SK-N-SH treated with all-trans-retinoic acid at 6 μM for 48 hours (cell line): ENCODE results near the gene CHST14.

ENCODE experiments used
- ATAC-seq: fragments of 200-7000 bp; cut with Tn5 transposase; 3 replicates; pipeline ENCODE4 v1.9.1; 2020; ENCODE audit warnings: mild to moderate bottlenecking, moderate library complexity
- ARNTL ChIP-seq: fragments of 450-650 bp; formaldehyde crosslinking; IDR thresholded peaks from 2 replicates; pipeline ENCODE4 v1.5.0; 2020; ENCODE audit warnings: low read depth, mild to moderate bottlenecking, moderate library complexity, borderline replicate concordance
- BACH2 ChIP-seq: fragments of 250-450 bp; sonication (Bioruptor Pico); IDR thresholded peaks from 2 replicates; pipeline ENCODE4 v1.9.0; 2021; ENCODE audit warnings: mild to moderate bottlenecking, borderline replicate concordance
- CSDC2 ChIP-seq: fragments of 250-450 bp; sonication (Bioruptor Pico); IDR thresholded peaks from 2 replicates; pipeline ENCODE4 v1.5.0; 2020; ENCODE audit warnings: mild to moderate bottlenecking, moderate library complexity
- CSRNP3 ChIP-seq: fragments of 250-450 bp; sonication (Bioruptor Pico); IDR thresholded peaks from 2 replicates; pipeline ENCODE4 v1.5.1; 2021; ENCODE audit warnings: mild to moderate bottlenecking, moderate library complexity
- ESRRG ChIP-seq: fragments of 250-450 bp; sonication (Bioruptor Pico); IDR thresholded peaks from 2 replicates; pipeline ENCODE4 v1.6.1; 2021; ENCODE audit warnings: mild to moderate bottlenecking
- GLIS3 ChIP-seq: fragments of 250-450 bp; sonication (Bioruptor Pico); IDR thresholded peaks from 2 replicates; pipeline ENCODE4 v1.5.0; 2020; ENCODE audit warnings: mild to moderate bottlenecking, moderate library complexity
- OSR1 ChIP-seq: fragments of 250-450 bp; sonication (Bioruptor Pico); IDR thresholded peaks from 2 replicates; pipeline ENCODE4 v1.8.0; 2022; ENCODE audit warnings: moderate library complexity, mild to moderate bottlenecking, inconsistent platforms
- POU6F1 ChIP-seq: fragments of 250-450 bp; sonication (Bioruptor Pico); IDR thresholded peaks from 2 replicates; pipeline ENCODE4 v1.8.0; 2021; ENCODE audit warnings: low read depth, mild to moderate bottlenecking, moderate library complexity, borderline replicate concordance
- PPARA ChIP-seq: fragments of 250-450 bp; sonication (Bioruptor Pico); IDR thresholded peaks from 2 replicates; pipeline ENCODE4 v1.5.0; 2020; ENCODE audit warnings: mild to moderate bottlenecking, borderline replicate concordance
- RARB ChIP-seq: fragments of 250-450 bp; sonication (Bioruptor Pico); IDR thresholded peaks from 2 replicates; pipeline ENCODE4 v1.8.0; 2021; ENCODE audit warnings: mild to moderate bottlenecking, moderate library complexity
- SNAI2 ChIP-seq: fragments of 250-450 bp; sonication (Bioruptor Pico); IDR thresholded peaks from 2 replicates; pipeline ENCODE4 v1.5.0; 2020; ENCODE audit warnings: mild to moderate bottlenecking, moderate library complexity
- TCF4 ChIP-seq: fragments of 250-450 bp; sonication (Bioruptor Pico); IDR thresholded peaks from 2 replicates; pipeline ENCODE4 v1.8.0; 2021; ENCODE audit warnings: mild to moderate bottlenecking, moderate library complexity, borderline replicate concordance
- TOX ChIP-seq: fragments of 250-450 bp; sonication (Bioruptor Pico); IDR thresholded peaks from 2 replicates; pipeline ENCODE4 v1.8.0; 2021; ENCODE audit warnings: mild to moderate bottlenecking, moderate library complexity, borderline replicate concordance
- ZC3H10 ChIP-seq: fragments of 250-450 bp; sonication (Bioruptor Pico); IDR thresholded peaks from 2 replicates; pipeline ENCODE4 v1.5.1; 2021; ENCODE audit warnings: mild to moderate bottlenecking, moderate library complexity
- ZFP3 ChIP-seq: fragments of 250-450 bp; sonication (Bioruptor Pico); IDR thresholded peaks from 2 replicates; pipeline ENCODE4 v1.5.0; 2020; ENCODE audit warnings: mild to moderate bottlenecking, moderate library complexity
- ZFP30 ChIP-seq: fragments of 450-650 bp; formaldehyde crosslinking; IDR thresholded peaks from 2 replicates; pipeline ENCODE4 v1.5.0; 2022; ENCODE audit warnings: mild to moderate bottlenecking, moderate library complexity
- ZNF565 ChIP-seq: fragments of 450-650 bp; formaldehyde crosslinking; conservative IDR thresholded peaks from 2 replicates; pipeline ENCODE4 v1.5.0; 2020; ENCODE audit warnings: low read depth, mild to moderate bottlenecking, moderate library complexity
- ZNF70 ChIP-seq: fragments of 450-650 bp; formaldehyde crosslinking; IDR thresholded peaks from 2 replicates; pipeline ENCODE4 v1.5.0; 2020; ENCODE audit warnings: mild to moderate bottlenecking, moderate library complexity
- TF ChIP-seq, protein P1 (sequence below): fragments of 250-450 bp; sonication (Bioruptor Pico); IDR thresholded peaks from 2 replicates; pipeline ENCODE4 v1.5.1; 2020; ENCODE audit warnings: low read depth, mild to moderate bottlenecking, moderate library complexity
- TF ChIP-seq, protein P2 (sequence below): fragments of 250-450 bp; sonication (Bioruptor Pico); IDR thresholded peaks from 2 replicates; pipeline ENCODE4 v1.8.0; 2020; ENCODE audit warnings: mild to moderate bottlenecking, moderate library complexity, borderline replicate concordance

CHST14 gene

GRCh38 chr15:40440743-40441564 is 29.8 kb upstream of the CHST14 start, which contains the start of gene BAHD1 (continued):
- TF ChIP-seq CSRNP3 (CRISPR knock-in tag) (no peak), GLIS3 (CRISPR knock-in tag) (no peak), PPARA (no peak), ARNTL (CRISPR knock-in tag) (no peak), RARB (CRISPR knock-in tag) (no peak), CSDC2 (CRISPR knock-in tag) (no peak), OSR1 (CRISPR knock-in tag) (no peak), TCF4 (CRISPR knock-in tag) (no peak)

GRCh38 chr15:40441565-40442531 is 28.9 kb upstream of the CHST14 start:
- ATAC-seq: 0 out of 3 replicates have a peak, but pooled peaks have one; percentile 5
- TF ChIP-seq RARB (CRISPR knock-in tag) (no peak), PPARA (no peak), ZNF70 (CRISPR knock-in tag) (no peak), ZFP3 (CRISPR knock-in tag) (no peak), ZNF565 (CRISPR knock-in tag) (no peak), CSDC2 (CRISPR knock-in tag) (no peak), CSRNP3 (CRISPR knock-in tag) (no peak), GLIS3 (CRISPR knock-in tag) (no peak), TCF4 (CRISPR knock-in tag) (no peak), SNAI2 (CRISPR knock-in tag) (no peak), TOX (CRISPR knock-in tag) (no peak), ARNTL (CRISPR knock-in tag) (no peak), ZC3H10 (CRISPR knock-in tag) (no peak), POU6F1 (CRISPR knock-in tag) (no peak), BACH2 (CRISPR knock-in tag) (no peak), ZFP30 (CRISPR knock-in tag) (no peak), ESRRG (no peak)
- TF ChIP-seq, protein P1, sequence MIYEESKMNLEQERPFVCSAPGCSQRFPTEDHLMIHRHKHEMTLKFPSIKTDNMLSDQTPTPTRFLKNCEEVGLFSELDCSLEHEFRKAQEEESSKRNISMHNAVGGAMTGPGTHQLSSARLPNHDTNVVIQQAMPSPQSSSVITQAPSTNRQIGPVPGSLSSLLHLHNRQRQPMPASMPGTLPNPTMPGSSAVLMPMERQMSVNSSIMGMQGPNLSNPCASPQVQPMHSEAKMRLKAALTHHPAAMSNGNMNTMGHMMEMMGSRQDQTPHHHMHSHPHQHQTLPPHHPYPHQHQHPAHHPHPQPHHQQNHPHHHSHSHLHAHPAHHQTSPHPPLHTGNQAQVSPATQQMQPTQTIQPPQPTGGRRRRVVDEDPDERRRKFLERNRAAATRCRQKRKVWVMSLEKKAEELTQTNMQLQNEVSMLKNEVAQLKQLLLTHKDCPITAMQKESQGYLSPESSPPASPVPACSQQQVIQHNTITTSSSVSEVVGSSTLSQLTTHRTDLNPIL (CRISPR knock-in tag): no peak
- TF ChIP-seq, protein P2, sequence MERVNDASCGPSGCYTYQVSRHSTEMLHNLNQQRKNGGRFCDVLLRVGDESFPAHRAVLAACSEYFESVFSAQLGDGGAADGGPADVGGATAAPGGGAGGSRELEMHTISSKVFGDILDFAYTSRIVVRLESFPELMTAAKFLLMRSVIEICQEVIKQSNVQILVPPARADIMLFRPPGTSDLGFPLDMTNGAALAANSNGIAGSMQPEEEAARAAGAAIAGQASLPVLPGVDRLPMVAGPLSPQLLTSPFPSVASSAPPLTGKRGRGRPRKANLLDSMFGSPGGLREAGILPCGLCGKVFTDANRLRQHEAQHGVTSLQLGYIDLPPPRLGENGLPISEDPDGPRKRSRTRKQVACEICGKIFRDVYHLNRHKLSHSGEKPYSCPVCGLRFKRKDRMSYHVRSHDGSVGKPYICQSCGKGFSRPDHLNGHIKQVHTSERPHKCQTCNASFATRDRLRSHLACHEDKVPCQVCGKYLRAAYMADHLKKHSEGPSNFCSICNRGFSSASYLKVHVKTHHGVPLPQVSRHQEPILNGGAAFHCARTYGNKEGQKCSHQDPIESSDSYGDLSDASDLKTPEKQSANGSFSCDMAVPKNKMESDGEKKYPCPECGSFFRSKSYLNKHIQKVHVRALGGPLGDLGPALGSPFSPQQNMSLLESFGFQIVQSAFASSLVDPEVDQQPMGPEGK (CRISPR knock-in tag): no peak
